Right atrium auricular region (tissue), 2 donors: ENCODE data around the gene DAG1. TPM values are rescaled to one million over a fixed set of nuclear protein-coding genes. Genes with fewer than 3 reads are reported as not detected.

Experiments used
- DNase-seq: peaks from one replicate; pipeline ENCODE4 v3.0.0-alpha.2; 2019; ENCODE audit warnings: low spot score
- H3K27ac ChIP-seq, 2 donors: fragments of 200-600 bp; sonication (generic); 1 replicate in 1 of 2; 2 replicates in 1 of 2; pipeline ENCODE4 v1.5.1; 2016 to 2019
- H3K27me3 ChIP-seq, 2 donors: fragments of 200-600 bp; sonication (generic); one replicate each; pipeline versions ENCODE4 v1.5.1 to v1.6.0; 2017 to 2019
- H3K36me3 ChIP-seq: fragments of 200-600 bp; sonication (generic); one replicate; pipeline ENCODE4 v1.5.1; 2016
- H3K4me1 ChIP-seq, 2 donors: fragments of 200-600 bp; sonication (generic); one replicate each; pipeline versions ENCODE4 v1.5.1 to v1.6.0; 2017 to 2019
- H3K4me3 ChIP-seq, 2 donors: fragments of 200-600 bp; sonication (generic); 1 replicate in 1 of 2; 2 replicates in 1 of 2; pipeline ENCODE4 v1.5.1; 2017 to 2019; ENCODE audit warnings: mild to moderate bottlenecking in 1 of 2, moderate library complexity in 1 of 2
- H3K9me3 ChIP-seq, 2 donors: fragments of 200-600 bp; sonication (generic); one replicate each; pipeline ENCODE4 v1.5.1; 2019
- total RNA-seq, 2 donors: library from RNA; depleted of rRNA; stranded (reverse); fragments of >200 nt; gene quantifications; one replicate each; pipeline ENCODE4 v1.1.0, GENCODE V29; 2016
- TF ChIP-seq, protein P1 (sequence below), 2 donors: fragments of 200-600 bp; sonication (generic); IDR thresholded peaks; one replicate each; pipeline ENCODE4 v1.5.1; 2019; ENCODE audit warnings: antibody characterized with exemption in 2 of 2

DAG1 gene
- total RNA-seq, 2 donors from 2014 or later: 115 to 174 TPM

DNA sequence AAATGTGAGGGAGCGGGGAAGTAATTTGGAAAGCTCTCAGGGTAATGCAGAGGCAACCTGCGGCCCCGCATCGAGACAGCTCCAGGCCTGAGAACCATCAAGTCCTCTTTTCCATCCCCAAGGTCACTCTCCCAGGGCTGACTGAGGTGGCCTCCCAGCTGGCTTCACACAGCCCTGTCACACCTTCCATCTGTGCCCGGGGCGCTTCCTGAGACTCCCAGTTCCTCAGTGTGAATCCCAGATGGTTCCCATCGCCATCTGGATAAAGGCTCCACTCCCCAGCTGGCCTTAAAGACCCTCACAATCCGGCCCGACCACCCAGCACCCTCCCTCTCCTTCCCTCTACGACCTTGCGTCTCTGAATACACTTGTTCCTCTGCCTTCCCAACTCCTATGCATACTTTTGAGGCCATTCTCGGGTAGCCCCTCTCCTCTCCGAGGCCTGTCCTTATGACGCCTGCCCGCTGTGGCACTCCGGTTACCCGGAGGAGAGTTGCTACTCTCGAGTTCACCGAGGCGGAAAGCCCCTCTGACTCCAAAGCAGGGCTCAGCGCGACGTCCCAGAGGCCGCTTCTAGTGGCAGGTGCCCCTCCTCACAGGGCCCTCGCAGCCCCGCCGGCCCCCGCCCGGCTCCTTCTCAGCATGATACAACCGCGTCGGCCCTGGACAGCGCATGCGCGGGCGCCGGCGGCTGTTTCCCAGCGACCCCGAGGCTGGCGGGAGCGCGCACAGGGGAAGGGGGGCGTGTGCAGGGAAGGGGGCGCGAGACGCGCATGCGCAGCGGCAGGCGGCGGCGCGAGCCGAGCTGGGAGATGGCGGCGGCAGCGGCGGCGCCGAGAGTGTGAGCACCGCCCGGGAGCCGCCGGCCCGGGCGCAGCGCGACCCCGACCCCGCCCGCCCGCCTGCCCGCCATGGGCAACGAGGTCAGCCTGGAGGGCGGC is 83.9 kb downstream of the DAG1 start, which contains the start of gene BSN:
BSN (plus strand) TSS at position 786 of the 941 bp plus-strand sequence; CDS start at position 912, 126 bp downstream.
- H3K9me3 ChIP-seq: no peaks in the 10 kb centered on the region
- TF ChIP-seq, protein P1, sequence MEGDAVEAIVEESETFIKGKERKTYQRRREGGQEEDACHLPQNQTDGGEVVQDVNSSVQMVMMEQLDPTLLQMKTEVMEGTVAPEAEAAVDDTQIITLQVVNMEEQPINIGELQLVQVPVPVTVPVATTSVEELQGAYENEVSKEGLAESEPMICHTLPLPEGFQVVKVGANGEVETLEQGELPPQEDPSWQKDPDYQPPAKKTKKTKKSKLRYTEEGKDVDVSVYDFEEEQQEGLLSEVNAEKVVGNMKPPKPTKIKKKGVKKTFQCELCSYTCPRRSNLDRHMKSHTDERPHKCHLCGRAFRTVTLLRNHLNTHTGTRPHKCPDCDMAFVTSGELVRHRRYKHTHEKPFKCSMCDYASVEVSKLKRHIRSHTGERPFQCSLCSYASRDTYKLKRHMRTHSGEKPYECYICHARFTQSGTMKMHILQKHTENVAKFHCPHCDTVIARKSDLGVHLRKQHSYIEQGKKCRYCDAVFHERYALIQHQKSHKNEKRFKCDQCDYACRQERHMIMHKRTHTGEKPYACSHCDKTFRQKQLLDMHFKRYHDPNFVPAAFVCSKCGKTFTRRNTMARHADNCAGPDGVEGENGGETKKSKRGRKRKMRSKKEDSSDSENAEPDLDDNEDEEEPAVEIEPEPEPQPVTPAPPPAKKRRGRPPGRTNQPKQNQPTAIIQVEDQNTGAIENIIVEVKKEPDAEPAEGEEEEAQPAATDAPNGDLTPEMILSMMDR (IDR thresholded peaks at IDR 0.05): no peak
- peak within 1 kb of the TSS; percentile 80 to 89 for H3K27ac ChIP-seq
- peak; percentile 88 for DNase-seq
- H3K36me3 ChIP-seq: no peaks in the 10 kb centered on the region
- peak within 1 kb of the TSS; percentile 66 to 72 for H3K4me3 ChIP-seq
- H3K27me3 ChIP-seq: no peaks in the 10 kb centered on the region
- H3K4me1 ChIP-seq: peaks cover 0 to 20% of the 10 kb centered on the region in 2 donors

DNA sequence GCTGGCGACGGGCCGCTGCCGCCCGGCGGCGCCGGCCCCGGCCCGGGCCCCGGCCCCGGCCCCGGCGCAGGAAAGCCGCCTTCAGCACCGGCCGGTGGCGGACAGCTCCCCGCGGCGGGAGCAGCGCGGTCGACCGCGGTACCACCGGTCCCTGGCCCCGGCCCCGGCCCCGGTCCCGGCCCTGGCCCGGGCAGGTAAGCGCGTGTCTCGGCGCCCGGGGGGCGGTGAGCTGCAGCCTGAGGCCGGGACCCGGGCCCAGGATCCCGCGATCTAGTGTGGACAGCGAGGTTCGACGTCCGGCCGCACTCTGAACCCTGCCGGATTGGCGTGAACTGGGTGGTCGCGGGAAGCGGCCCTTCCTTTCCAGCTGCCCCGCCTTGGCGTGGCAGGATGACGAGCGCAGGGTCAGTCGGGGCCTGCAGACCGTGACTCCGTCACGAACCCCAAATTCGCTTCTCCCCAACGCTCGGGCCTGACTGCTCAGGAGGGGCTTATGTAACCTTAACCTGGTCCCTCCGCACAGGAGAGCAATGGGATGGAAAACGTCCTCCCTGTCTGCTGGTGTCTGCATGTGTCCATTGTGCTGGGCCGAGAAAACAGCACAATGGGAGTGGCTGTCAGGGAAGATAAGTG is 84.7 kb downstream of the DAG1 start:
- Histone ChIP-seq H3K27ac (no peak overlapping the region), H3K4me3 (peak overlapping the region; percentile 66 to 72)

DNA sequence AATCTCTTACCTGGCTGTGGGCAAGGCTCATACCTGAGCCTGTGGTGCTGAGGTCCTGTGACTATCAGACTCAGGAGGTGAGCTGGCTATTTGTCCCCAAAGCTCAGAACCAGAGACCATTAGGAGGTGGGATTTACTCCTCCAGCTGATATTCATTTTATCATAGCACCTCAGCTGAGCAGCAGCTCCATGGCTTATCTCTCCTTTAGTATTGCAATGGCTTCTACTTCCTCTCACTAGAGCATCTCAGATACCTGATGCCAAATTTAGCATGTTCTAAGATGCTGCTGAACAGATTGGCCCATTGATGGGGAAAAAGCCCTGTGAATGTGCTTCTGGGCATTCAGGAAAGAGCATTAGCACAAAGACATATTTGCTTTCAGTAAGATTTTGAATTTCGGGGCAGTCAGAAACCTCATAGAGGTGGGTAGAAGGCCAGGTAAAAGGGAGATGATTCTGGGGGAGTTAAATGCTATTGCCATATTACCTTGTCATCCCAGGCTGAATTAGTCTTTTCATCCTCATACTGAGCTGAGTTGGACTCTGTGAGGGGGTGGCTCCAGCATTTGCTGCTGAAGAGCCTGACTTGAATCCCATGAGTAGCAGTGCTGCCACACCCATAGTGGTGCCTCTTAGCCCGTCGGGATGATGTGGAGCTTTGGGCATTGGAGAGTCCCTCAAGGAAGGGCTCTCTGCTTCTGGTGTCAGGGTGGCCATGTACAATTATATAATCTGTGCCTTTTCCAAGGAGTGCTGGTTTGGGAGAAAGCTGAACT is 86.6 kb downstream of the DAG1 start:
- no peak overlapping the region for H3K4me3 ChIP-seq
- no peak for DNase-seq
- no peak overlapping the region for H3K27ac ChIP-seq
- no peaks in the 10 kb centered on the region for H3K36me3 ChIP-seq
- TF ChIP-seq, protein P1 (IDR thresholded peaks at IDR 0.05): no peak
- H3K4me1 ChIP-seq: peaks cover 0 to 20% of the 10 kb centered on the region in 2 donors
- no peaks in the 10 kb centered on the region for H3K27me3 ChIP-seq
- no peaks in the 10 kb centered on the region for H3K9me3 ChIP-seq

More for the DNA sequence above, 84.7 kb downstream of the DAG1 start:
- Histone ChIP-seq H3K4me1 (peaks cover 0 to 20% of the 10 kb centered on the region in 2 donors), H3K27me3 (no peaks in the 10 kb centered on the region), H3K36me3 (no peaks in the 10 kb centered on the region), H3K9me3 (no peaks in the 10 kb centered on the region)
- DNase-seq: no peak
- TF ChIP-seq, protein P1 (IDR thresholded peaks at IDR 0.05): no peak

DNA sequence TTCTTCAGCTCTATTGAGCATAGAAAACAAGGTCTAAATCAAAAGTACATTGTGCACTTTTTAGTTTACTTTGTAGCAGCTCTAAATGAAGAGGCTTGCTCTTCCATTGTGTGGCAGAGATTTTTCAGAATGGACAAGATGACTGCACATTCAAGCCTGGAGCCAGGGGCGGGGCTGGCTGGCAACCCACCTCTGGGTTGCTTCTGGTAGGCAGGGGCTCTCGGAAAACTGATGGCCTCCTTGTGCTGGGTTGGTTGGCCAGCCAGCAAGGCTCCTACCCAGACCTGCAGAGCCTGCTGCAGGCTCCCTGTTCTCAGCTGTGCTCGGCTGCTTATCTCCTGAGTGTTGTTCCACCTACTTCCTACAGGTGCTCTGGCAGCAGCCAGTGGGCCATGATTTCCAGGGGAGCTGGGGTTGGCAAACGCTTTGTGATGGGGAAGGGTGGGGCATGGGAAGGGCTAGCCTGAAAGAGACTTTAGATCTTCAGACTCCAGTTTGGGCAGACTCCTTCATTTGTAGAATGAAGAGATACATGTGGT is 93.0 kb downstream of the DAG1 start:
- Histone ChIP-seq H3K4me3 (no peak overlapping the region), H3K4me1 (no peaks in the 10 kb centered on the region), H3K9me3 (no peaks in the 10 kb centered on the region), H3K27me3 (no peaks in the 10 kb centered on the region), H3K36me3 (no peaks in the 10 kb centered on the region), H3K27ac (no peak overlapping the region)
- no peak for DNase-seq
- TF ChIP-seq, protein P1 (IDR thresholded peaks at IDR 0.05): no peak

DNA sequence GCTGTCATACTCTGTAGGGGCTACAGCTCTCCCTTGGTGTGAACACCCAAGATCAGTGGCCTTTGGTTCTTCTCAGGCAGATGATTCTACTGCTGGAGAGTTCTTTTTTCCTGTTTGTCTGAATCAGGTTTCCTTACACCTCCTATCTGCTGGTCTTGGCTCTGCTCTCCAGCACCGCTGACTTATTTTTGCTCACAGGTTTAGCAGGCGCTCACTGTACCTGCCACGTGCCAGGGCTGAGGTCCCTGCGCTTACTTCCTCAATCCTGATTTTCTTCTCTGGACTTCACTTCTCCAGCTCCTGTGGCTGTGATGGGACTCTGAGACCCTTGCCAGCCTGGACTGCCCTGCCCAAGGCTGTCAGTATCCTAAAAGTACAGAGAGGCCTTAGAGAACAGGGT is 93.7 kb downstream of the DAG1 start:
- TF ChIP-seq, protein P1 (IDR thresholded peaks at IDR 0.05): no peak
- Histone ChIP-seq H3K27ac (no peak overlapping the region), H3K36me3 (no peaks in the 10 kb centered on the region), H3K4me1 (no peaks in the 10 kb centered on the region), H3K27me3 (no peaks in the 10 kb centered on the region), H3K4me3 (no peak overlapping the region), H3K9me3 (no peaks in the 10 kb centered on the region)
- DNase-seq: no peak
